H9 (cell line): Measurements from ENCODE around the gene HSD17B12. TPM values are rescaled to one million over a fixed set of nuclear protein-coding genes. Genes with fewer than 3 reads are reported as not detected.

Experiments
- DNase-seq: peaks from one replicate; pipeline ENCODE4 v3.0.0-alpha.2; 2017
- H2AFZ ChIP-seq: one replicate; pipeline ENCODE4 v1.6.1; 2013; ENCODE audit warnings: mild to moderate bottlenecking, low read length, control low read depth, moderate library complexity
- H2AK5ac ChIP-seq: 2 replicates; pipeline ENCODE4 v1.6.1; 2013; ENCODE audit warnings: low read length, control low read depth, mixed read lengths; ENCODE audit not compliant: insufficient read length
- H2BK120ac ChIP-seq: one replicate; pipeline ENCODE4 v1.6.1; 2013; ENCODE audit warnings: low read depth, mild to moderate bottlenecking, low read length, control low read depth, inconsistent platforms; ENCODE audit not compliant: poor library complexity, severe bottlenecking
- H2BK12ac ChIP-seq: 2 replicates; pipeline ENCODE4 v1.6.1; 2013; ENCODE audit warnings: low read length, control low read depth, mixed read lengths, low read depth; ENCODE audit not compliant: insufficient read length
- H2BK15ac ChIP-seq: 2 replicates; pipeline ENCODE4 v1.6.1; 2013; ENCODE audit warnings: low read depth, low read length, control low read depth
- H2BK20ac ChIP-seq: one replicate; pipeline ENCODE4 v1.6.1; 2013; ENCODE audit warnings: low read depth, mild to moderate bottlenecking, low read length, control low read depth, inconsistent platforms; ENCODE audit not compliant: poor library complexity, severe bottlenecking
- H2BK5ac ChIP-seq: 2 replicates; pipeline ENCODE4 v1.6.1; 2013; ENCODE audit warnings: low read length, control low read depth, mixed read lengths; ENCODE audit not compliant: insufficient read length
- H3K14ac ChIP-seq: 2 replicates; pipeline ENCODE4 v1.6.1; 2013; ENCODE audit warnings: low read length, control low read depth; ENCODE audit not compliant: insufficient read depth
- H3K18ac ChIP-seq: 2 replicates; pipeline ENCODE4 v1.6.1; 2013; ENCODE audit warnings: low read depth, mild to moderate bottlenecking, mixed read lengths, low read length, control low read depth; ENCODE audit not compliant: insufficient read length
- H3K23ac ChIP-seq: 2 replicates; pipeline ENCODE4 v1.6.1; 2013; ENCODE audit warnings: low read length, control low read depth, mixed read lengths, low read depth; ENCODE audit not compliant: insufficient read length
- H3K23me2 ChIP-seq: 2 replicates; pipeline ENCODE4 v1.6.1; 2013; ENCODE audit warnings: low read depth, mild to moderate bottlenecking, mixed read lengths, low read length, control low read depth; ENCODE audit not compliant: insufficient read length, poor library complexity, severe bottlenecking
- H3K27ac ChIP-seq: 2 replicates; pipeline ENCODE4 v1.5.1; 2013; ENCODE audit warnings: low read length, control low read depth, mixed read lengths, low read depth; ENCODE audit not compliant: insufficient read length
- H3K27me3 ChIP-seq: 2 replicates; pipeline ENCODE4 v1.6.1; 2013; ENCODE audit warnings: low read length, control low read depth, inconsistent platforms; ENCODE audit not compliant: insufficient read depth
- H3K4ac ChIP-seq: 2 replicates; pipeline ENCODE4 v1.6.1; 2013; ENCODE audit warnings: low read depth, mild to moderate bottlenecking, control low read depth, inconsistent platforms, low read length, moderate library complexity
- H3K4me1 ChIP-seq: 2 replicates; pipeline ENCODE4 v1.6.1; 2013; ENCODE audit warnings: low read length, control low read depth, inconsistent platforms; ENCODE audit not compliant: insufficient read depth
- H3K4me2 ChIP-seq: 2 replicates; pipeline ENCODE4 v1.6.1; 2013; ENCODE audit warnings: low read length, control low read depth, mixed read lengths; ENCODE audit not compliant: insufficient read length, insufficient read depth
- H3K56ac ChIP-seq: 2 replicates; pipeline ENCODE4 v1.6.1; 2013; ENCODE audit warnings: low read depth, mild to moderate bottlenecking, mixed read lengths, low read length, control low read depth; ENCODE audit not compliant: insufficient read length
- H3K79me1 ChIP-seq: 2 replicates; pipeline ENCODE4 v1.6.1; 2013; ENCODE audit warnings: low read depth, mild to moderate bottlenecking, moderate library complexity, low read length, control low read depth, inconsistent platforms; ENCODE audit not compliant: insufficient read depth, poor library complexity, severe bottlenecking
- H3K79me2 ChIP-seq: 2 replicates; pipeline ENCODE4 v1.6.1; 2013; ENCODE audit warnings: low read length, control low read depth, inconsistent platforms; ENCODE audit not compliant: insufficient read depth
- H3K9ac ChIP-seq: 2 replicates; pipeline ENCODE4 v1.6.1; 2013; ENCODE audit warnings: low read length, control low read depth, mixed read lengths; ENCODE audit not compliant: insufficient read length; ENCODE audit errors: extremely low read depth
- H3K9me3 ChIP-seq: one replicate; pipeline ENCODE4 v1.6.1; 2013; ENCODE audit warnings: low read depth, low read length, inconsistent platforms; ENCODE audit not compliant: control insufficient read depth
- H3T11ph ChIP-seq: one replicate; pipeline ENCODE4 v1.6.1; 2013; ENCODE audit warnings: mild to moderate bottlenecking, low read length, control low read depth, inconsistent platforms
- H4K20me1 ChIP-seq: one replicate; pipeline ENCODE4 v1.6.1; 2013; ENCODE audit not compliant: control insufficient read depth, insufficient read length, insufficient read depth
- H4K5ac ChIP-seq: 2 replicates; pipeline ENCODE4 v1.6.1; 2013; ENCODE audit warnings: low read depth, mild to moderate bottlenecking, mixed read lengths, low read length, control low read depth; ENCODE audit not compliant: insufficient read length
- H4K8ac ChIP-seq: replicated peaks from 2 replicates; pipeline ENCODE4 v1.6.1; 2013; ENCODE audit warnings: low read length, control low read depth, mixed read lengths, low read depth; ENCODE audit not compliant: insufficient read length
- H4K91ac ChIP-seq: 2 replicates; pipeline ENCODE4 v1.6.1; 2013; ENCODE audit warnings: low read depth, mild to moderate bottlenecking, moderate library complexity, mixed read lengths, low read length, control low read depth; ENCODE audit not compliant: insufficient read length
- H3K27ac Mint-ChIP-seq, 3 experiments: 2 replicates in 2 of 3; 3 replicates in 1 of 3; pipeline ENCODE4 v1.8.0; 2020 to 2021; ENCODE audit warnings: mixed read lengths in 3 of 3, mild to moderate bottlenecking in 1 of 3, moderate library complexity in 1 of 3
- H3K27me3 Mint-ChIP-seq: 2 replicates; pipeline ENCODE4 v1.8.0; 2021; ENCODE audit warnings: low read depth, mild to moderate bottlenecking, moderate library complexity, mixed read lengths
- H3K36me3 Mint-ChIP-seq, 3 experiments: 2 replicates in 2 of 3; 3 replicates in 1 of 3; pipeline ENCODE4 v1.8.0; 2020 to 2021; ENCODE audit warnings: low read depth in 3 of 3, mixed read lengths in 3 of 3; ENCODE audit not compliant: insufficient read depth in 1 of 3
- H3K4me1 Mint-ChIP-seq, 2 experiments: 2 replicates each; pipeline ENCODE4 v1.8.0; 2020; ENCODE audit warnings: mixed read lengths in 2 of 2
- H3K4me3 Mint-ChIP-seq, 2 experiments: 2 replicates in 1 of 2; 3 replicates in 1 of 2; pipeline ENCODE4 v1.8.0; 2020 to 2021; ENCODE audit warnings: mild to moderate bottlenecking in 2 of 2, mixed read lengths in 2 of 2, moderate library complexity in 1 of 2
- H3K9me3 Mint-ChIP-seq, 2 experiments: 2 replicates in 1 of 2; 3 replicates in 1 of 2; pipeline ENCODE4 v1.8.0; 2020; ENCODE audit warnings: mild to moderate bottlenecking in 2 of 2, mixed read lengths in 2 of 2, moderate library complexity in 1 of 2
- WGBS: extraction: QIAGEN DNeasy Blood & Tissue Kit; methylation state at CpG from one replicate; pipeline ENCODE4 v1.1.7; 2013; ENCODE audit warnings: missing lambda C conversion rate, low lambda C conversion rate, mixed read lengths; ENCODE audit not compliant: insufficient read length; ENCODE audit errors: extremely low coverage; 5-methylcytosine and 5-hydroxymethylcytosine counted together
- total RNA-seq: library from RNA; stranded (reverse); gene quantifications from 2 replicates; pipeline ENCODE4 v1.2.1, GENCODE V29; 2021
- TF ChIP-seq, protein P1 (sequence below): fragments of 200-600 bp; sonication (generic); conservative IDR thresholded peaks from 3 replicates; pipeline ENCODE4 v1.8.0; 2021; ENCODE audit warnings: antibody characterized with exemption, mild to moderate bottlenecking

Gene HSD17B12
- total RNA-seq, 1 experiment from 2014 or later: 111 TPM

GRCh38 chr11:43690929-43691725 is 10.6 kb downstream of the HSD17B12 start:
- Histone ChIP-seq H3K56ac (no peak overlapping the region), H3K4ac (no peak overlapping the region), H3K4me1 (peaks cover 7% of the 10 kb centered on the region; the same call in 1 of the 2 replicates), H4K5ac (no peak overlapping the region), H3K9ac (no peak overlapping the region), H2AFZ (no peak overlapping the region), H3K14ac (no peak overlapping the region), H3K23me2 (no peaks in the 10 kb centered on the region), H2BK12ac (no peak overlapping the region), H4K8ac (no peak overlapping the region), H3K23ac (no peak overlapping the region), H3K18ac (no peak overlapping the region), H2BK20ac (no peak overlapping the region), H3T11ph (no peak overlapping the region), H2BK120ac (no peak overlapping the region), H4K91ac (no peak overlapping the region), H4K20me1 (no peaks in the 10 kb centered on the region), H3K9me3 (no peaks in the 10 kb centered on the region), H3K79me1 (peaks cover 7% of the 10 kb centered on the region), H2BK15ac (no peak overlapping the region), H3K27ac (no peak overlapping the region), H3K79me2 (peaks cover 50% of the 10 kb centered on the region; the same call in 1 of the 2 replicates), H2BK5ac (no peak overlapping the region), H3K4me2 (no peak overlapping the region), H2AK5ac (no peak overlapping the region), H3K27me3 (no peaks in the 10 kb centered on the region)
- no peak for DNase-seq
- no peaks in the 10 kb centered on the region for H3K27me3 Mint-ChIP-seq
- no CpG with 5 or more reads among the region's 6 CpGs for WGBS
- H3K4me3 Mint-ChIP-seq: no peak overlapping the region
- TF ChIP-seq, protein P1, sequence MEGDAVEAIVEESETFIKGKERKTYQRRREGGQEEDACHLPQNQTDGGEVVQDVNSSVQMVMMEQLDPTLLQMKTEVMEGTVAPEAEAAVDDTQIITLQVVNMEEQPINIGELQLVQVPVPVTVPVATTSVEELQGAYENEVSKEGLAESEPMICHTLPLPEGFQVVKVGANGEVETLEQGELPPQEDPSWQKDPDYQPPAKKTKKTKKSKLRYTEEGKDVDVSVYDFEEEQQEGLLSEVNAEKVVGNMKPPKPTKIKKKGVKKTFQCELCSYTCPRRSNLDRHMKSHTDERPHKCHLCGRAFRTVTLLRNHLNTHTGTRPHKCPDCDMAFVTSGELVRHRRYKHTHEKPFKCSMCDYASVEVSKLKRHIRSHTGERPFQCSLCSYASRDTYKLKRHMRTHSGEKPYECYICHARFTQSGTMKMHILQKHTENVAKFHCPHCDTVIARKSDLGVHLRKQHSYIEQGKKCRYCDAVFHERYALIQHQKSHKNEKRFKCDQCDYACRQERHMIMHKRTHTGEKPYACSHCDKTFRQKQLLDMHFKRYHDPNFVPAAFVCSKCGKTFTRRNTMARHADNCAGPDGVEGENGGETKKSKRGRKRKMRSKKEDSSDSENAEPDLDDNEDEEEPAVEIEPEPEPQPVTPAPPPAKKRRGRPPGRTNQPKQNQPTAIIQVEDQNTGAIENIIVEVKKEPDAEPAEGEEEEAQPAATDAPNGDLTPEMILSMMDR: no peak
- H3K9me3 Mint-ChIP-seq: no peaks in the 10 kb centered on the region; a peak in 1 of 5 replicates
- peaks cover 11 to 14% (median 14%) of the 10 kb centered on the region in 3 experiments for H3K36me3 Mint-ChIP-seq
- H3K4me1 Mint-ChIP-seq: peaks cover 18 to 21% of the 10 kb centered on the region in 2 experiments
- no peak overlapping the region for H3K27ac Mint-ChIP-seq
